ENCODE results near the gene MRGPRG. TPM values are rescaled to one million over a fixed set of nuclear protein-coding genes. Genes with fewer than 3 reads are reported as not detected.

Gene MRGPRG
- total RNA-seq, 1 donor from 2014 or later: not detected

- FAIRE-seq (no peak), DNase-seq (ENCODE audit: low read depth) (no peak)
- Histone ChIP-seq H3K27me3 (ENCODE audit: control insufficient read depth, insufficient read depth, low read length) (no peaks in the 10 kb centered on the region), H3K4me3 (ENCODE audit: low read depth, low read length) (no peak overlapping the region), H3K36me3 (ENCODE audit: control insufficient read depth, insufficient read depth, low read length) (no peaks in the 10 kb centered on the region)
- TF ChIP-seq, protein P1, sequence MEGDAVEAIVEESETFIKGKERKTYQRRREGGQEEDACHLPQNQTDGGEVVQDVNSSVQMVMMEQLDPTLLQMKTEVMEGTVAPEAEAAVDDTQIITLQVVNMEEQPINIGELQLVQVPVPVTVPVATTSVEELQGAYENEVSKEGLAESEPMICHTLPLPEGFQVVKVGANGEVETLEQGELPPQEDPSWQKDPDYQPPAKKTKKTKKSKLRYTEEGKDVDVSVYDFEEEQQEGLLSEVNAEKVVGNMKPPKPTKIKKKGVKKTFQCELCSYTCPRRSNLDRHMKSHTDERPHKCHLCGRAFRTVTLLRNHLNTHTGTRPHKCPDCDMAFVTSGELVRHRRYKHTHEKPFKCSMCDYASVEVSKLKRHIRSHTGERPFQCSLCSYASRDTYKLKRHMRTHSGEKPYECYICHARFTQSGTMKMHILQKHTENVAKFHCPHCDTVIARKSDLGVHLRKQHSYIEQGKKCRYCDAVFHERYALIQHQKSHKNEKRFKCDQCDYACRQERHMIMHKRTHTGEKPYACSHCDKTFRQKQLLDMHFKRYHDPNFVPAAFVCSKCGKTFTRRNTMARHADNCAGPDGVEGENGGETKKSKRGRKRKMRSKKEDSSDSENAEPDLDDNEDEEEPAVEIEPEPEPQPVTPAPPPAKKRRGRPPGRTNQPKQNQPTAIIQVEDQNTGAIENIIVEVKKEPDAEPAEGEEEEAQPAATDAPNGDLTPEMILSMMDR (IDR thresholded peaks at IDR 0.05; ENCODE audit: insufficient read depth, low read length, severe bottlenecking): no peak
These were observed 30.0 kb downstream of the MRGPRG start for GRCh38 chr11:3188496-3189195.

- no peak for FAIRE-seq
- no peak for DNase-seq (ENCODE audit: low read depth)
- TF ChIP-seq, protein P1 (IDR thresholded peaks at IDR 0.05; ENCODE audit: insufficient read depth, low read length, severe bottlenecking): no peak
- Histone ChIP-seq H3K27me3 (ENCODE audit: control insufficient read depth, insufficient read depth, low read length) (no peaks in the 10 kb centered on the region), H3K4me3 (ENCODE audit: low read depth, low read length) (no peak overlapping the region), H3K36me3 (ENCODE audit: control insufficient read depth, insufficient read depth, low read length) (no peaks in the 10 kb centered on the region)
These were observed 32.3 kb downstream of the MRGPRG start for GRCh38 chr11:3186166-3186953.

GRCh38 chr11:3184732-3185347 is 33.8 kb downstream of the MRGPRG start:
- FAIRE-seq (no peak), DNase-seq (ENCODE audit: low read depth) (peak; percentile 35)
- H3K27me3 ChIP-seq (ENCODE audit: control insufficient read depth, insufficient read depth, low read length): no peaks in the 10 kb centered on the region
- no peak overlapping the region for H3K4me3 ChIP-seq (ENCODE audit: low read depth, low read length)
- TF ChIP-seq, protein P1 (IDR thresholded peaks at IDR 0.05; ENCODE audit: insufficient read depth, low read length, severe bottlenecking): no peak
- no peaks in the 10 kb centered on the region for H3K36me3 ChIP-seq (ENCODE audit: control insufficient read depth, insufficient read depth, low read length)

GRCh38 chr11:3183523-3183922 is 35.1 kb downstream of the MRGPRG start:
- FAIRE-seq: no peak
- no peak for DNase-seq (ENCODE audit: low read depth)
- TF ChIP-seq, protein P1 (IDR thresholded peaks at IDR 0.05; ENCODE audit: insufficient read depth, low read length, severe bottlenecking): no peak
- Histone ChIP-seq H3K36me3 (ENCODE audit: control insufficient read depth, insufficient read depth, low read length) (no peaks in the 10 kb centered on the region), H3K4me3 (ENCODE audit: low read depth, low read length) (no peak overlapping the region), H3K27me3 (ENCODE audit: control insufficient read depth, insufficient read depth, low read length) (no peaks in the 10 kb centered on the region)

GRCh38 chr11:3182462-3182852 is 36.2 kb downstream of the MRGPRG start:
- Histone ChIP-seq H3K36me3 (ENCODE audit: control insufficient read depth, insufficient read depth, low read length) (no peaks in the 10 kb centered on the region), H3K27me3 (ENCODE audit: control insufficient read depth, insufficient read depth, low read length) (no peaks in the 10 kb centered on the region), H3K4me3 (ENCODE audit: low read depth, low read length) (no peak overlapping the region)
- FAIRE-seq (no peak), DNase-seq (ENCODE audit: low read depth) (no peak)
- TF ChIP-seq, protein P1 (IDR thresholded peaks at IDR 0.05; ENCODE audit: insufficient read depth, low read length, severe bottlenecking): no peak
